ENCODE results near the gene FBXW8. TPM values are rescaled to one million over a fixed set of nuclear protein-coding genes. Genes with fewer than 3 reads are reported as not detected.

Gene FBXW8
- total RNA-seq, 1 donor: 24.6 TPM

DNA sequence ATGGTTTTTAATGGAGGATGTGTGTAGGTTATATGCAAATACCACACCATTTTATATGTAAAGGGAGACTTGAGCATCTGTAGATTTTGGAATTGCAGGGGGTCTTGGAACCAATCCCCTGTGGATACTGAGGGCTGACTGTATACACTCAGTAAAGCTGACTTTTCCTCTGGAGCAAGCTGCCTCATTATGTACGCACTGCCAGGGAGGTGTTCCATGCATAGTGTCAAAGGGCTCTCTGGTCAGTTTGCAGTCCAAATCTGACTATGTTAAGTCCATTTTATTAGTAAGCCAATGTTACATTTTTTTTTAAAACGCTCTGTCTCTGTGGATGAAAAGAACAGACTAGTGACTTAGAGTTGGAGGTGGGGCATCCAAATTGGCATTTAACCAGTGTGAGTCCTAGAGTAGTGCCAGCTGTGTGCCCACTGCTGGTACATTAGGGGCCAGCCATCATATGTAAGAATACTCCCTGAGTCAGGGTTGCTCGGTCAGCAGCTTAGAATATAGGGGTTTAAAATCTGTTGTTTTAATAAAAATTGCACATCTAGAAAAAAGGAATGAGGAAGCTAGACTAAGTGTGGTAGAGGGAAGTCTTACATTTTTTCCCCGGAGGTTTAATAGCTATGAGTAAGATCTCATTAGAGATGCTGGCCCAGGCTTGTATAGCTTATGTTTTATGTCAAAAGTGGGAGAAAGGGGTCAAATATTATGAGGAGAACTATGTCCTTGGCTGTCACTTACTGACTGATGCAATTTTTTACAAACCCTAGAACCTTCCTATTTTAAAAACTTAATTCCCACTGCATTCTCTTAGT is 101.4 kb downstream of the FBXW8 start:
- no peak overlapping the region for H3K4me3 ChIP-seq (ENCODE audit: low read depth, low read length)
- TF ChIP-seq CTCF (IDR thresholded peaks at IDR 0.05; ENCODE audit: insufficient read depth, low read depth, low read length): no peak
- peak; percentile 73 for DNase-seq (ENCODE audit: low read depth)

GRCh38 chr12:117013726-117014125 is 103.0 kb downstream of the FBXW8 start:
- no peak overlapping the region for H3K4me3 ChIP-seq (ENCODE audit: low read depth, low read length)
- TF ChIP-seq CTCF (IDR thresholded peaks at IDR 0.05; ENCODE audit: insufficient read depth, low read depth, low read length): no peak
- DNase-seq (ENCODE audit: low read depth): peak; percentile 35

DNA sequence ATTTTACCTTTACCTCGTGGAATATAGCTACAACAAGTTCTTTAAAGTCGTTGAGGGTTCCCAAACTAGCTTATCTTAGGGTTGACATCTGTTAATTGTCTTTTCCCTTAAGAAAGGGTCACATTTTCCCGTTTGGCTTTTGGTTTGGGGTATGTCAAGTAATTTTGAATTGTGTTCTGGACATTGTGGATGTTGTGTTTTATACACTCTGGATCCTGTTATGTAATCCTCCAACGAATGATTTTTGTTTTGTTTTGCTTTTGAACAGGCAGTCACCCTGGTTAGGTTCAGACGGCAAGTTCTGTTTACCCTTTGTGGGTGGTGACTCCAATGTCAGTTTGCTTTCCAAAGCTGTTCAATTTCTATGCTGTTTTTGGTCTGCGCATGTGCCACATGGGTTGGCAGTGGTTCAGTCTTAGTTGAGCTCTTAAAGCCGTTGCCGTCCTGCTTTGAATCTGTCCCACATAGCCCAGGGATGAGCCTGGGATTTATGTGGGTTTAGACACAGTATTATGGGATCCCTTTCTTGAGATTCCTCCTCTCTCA is 103.7 kb downstream of the FBXW8 start:
- no peak for TF ChIP-seq CTCF (IDR thresholded peaks at IDR 0.05; ENCODE audit: insufficient read depth, low read depth, low read length)
- no peak for DNase-seq (ENCODE audit: low read depth)
- H3K4me3 ChIP-seq (ENCODE audit: low read depth, low read length): no peak overlapping the region

DNA sequence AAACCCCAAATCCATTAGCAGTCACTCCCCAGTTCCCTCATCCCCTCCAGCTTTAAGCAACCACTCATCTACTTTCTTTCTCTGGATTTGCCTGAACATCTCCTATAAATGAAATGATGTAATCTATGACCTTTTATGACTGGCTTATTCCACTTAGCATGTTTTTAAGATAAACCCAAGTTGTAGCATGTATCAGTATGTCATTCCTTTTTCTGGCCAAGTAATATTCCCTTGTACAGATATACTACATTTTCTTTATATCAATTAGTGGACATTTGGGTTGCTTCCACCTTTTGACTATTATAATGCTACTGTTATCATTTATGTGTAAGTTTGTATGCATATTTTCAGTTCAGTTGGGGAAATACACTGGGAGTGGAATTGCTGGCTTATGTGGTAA is 105.1 kb downstream of the FBXW8 start:
- no peak overlapping the region for H3K4me3 ChIP-seq (ENCODE audit: low read depth, low read length)
- no peak for DNase-seq (ENCODE audit: low read depth)
- no peak for TF ChIP-seq CTCF (IDR thresholded peaks at IDR 0.05; ENCODE audit: insufficient read depth, low read depth, low read length)

DNA sequence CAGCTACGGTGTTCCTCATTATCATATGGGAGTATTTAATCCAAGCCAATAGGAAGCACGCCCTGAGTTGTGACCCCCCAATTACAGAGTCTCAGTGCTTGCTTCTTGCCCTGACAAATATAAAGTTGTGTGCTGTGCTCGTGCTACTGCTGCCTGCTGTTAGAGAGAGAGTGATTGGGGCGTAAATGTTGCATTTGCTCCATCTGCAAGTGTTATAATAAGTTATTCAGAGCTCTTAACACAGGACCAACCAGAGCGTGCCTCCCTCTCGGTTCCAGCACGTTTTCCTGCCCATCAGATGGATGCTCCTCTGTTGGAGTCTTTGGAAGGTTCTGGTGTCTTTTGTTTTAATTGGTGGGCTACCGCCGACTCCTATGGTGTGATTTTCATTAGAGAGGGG is 107.1 kb downstream of the FBXW8 start:
- no peak for DNase-seq (ENCODE audit: low read depth)
- no peak for TF ChIP-seq CTCF (IDR thresholded peaks at IDR 0.05; ENCODE audit: insufficient read depth, low read depth, low read length)
- no peak overlapping the region for H3K4me3 ChIP-seq (ENCODE audit: low read depth, low read length)

DNA sequence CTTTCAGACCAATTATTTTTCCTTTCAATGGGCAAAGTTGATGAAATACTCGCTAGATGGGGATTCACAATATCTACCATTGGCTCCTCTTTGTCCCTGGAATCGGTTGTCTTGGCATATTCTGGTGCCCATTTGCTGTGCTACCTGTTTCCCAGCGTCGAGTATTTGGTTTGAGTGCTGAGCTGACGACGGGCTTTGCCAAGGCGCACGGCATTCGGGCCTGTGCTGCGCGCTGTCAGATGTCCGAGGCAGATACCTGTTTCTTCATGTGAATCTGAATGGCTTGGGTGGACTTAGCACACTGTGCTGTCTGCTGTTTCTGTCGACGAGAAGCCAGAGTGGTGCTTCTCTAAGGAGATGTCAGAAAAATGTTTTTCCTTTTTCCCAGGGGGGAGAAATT is 107.5 kb downstream of the FBXW8 start:
- DNase-seq (ENCODE audit: low read depth): no peak
- no peak for TF ChIP-seq CTCF (IDR thresholded peaks at IDR 0.05; ENCODE audit: insufficient read depth, low read depth, low read length)
- no peak overlapping the region for H3K4me3 ChIP-seq (ENCODE audit: low read depth, low read length)

Data from fibroblast of villous mesenchyme (primary cell).